Measurements from ENCODE around the gene ZBED4.
A peak's percentile ranks its signal among the peaks of the same experiment; 100 is the strongest.

Gene ZBED4

GRCh38 chr22:49925525-49926128, 72.0 kb downstream of the ZBED4 start:
- DNase-seq: no peak

DNA sequence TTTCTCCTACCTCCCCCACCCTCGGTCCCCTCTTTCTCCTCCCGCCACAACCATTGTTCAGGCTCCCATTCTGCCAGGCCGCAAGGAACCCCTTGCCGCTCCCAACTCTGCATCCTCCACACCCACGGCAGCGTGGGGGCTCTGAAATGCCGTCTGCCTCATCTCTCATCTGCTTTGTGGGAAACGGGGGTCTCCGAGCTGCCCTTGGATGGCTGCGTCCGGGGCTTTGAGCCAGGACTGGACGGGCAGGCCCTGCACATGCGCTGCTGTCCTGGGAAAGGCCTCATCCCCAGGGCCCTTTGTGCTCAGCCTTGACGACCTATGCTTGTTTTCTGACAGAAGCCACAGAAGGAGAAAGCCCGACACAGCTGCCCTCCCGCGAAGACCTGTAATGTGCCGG, 73.3 kb downstream of the ZBED4 start:
- DNase-seq: no peak

GRCh38 chr22:49927483-49928184, 74.0 kb downstream of the ZBED4 start:
- no peak for DNase-seq

DNA sequence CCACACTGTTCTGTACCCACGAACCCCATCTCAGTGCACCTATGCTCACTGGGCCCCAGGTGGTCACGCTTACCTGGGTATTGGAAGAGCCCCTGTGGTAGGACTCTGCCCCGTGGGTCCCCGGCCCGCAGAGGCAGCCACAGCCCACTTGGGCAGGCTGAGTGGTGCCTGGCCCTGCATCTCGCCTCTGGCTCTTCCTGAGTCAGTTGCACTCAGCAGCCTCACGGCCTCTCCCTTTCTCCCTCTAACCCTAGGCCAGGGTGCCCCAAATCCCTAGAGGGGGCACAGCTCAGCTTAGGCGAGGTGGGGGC, 74.5 kb downstream of the ZBED4 start:
- DNase-seq: no peak

DNA sequence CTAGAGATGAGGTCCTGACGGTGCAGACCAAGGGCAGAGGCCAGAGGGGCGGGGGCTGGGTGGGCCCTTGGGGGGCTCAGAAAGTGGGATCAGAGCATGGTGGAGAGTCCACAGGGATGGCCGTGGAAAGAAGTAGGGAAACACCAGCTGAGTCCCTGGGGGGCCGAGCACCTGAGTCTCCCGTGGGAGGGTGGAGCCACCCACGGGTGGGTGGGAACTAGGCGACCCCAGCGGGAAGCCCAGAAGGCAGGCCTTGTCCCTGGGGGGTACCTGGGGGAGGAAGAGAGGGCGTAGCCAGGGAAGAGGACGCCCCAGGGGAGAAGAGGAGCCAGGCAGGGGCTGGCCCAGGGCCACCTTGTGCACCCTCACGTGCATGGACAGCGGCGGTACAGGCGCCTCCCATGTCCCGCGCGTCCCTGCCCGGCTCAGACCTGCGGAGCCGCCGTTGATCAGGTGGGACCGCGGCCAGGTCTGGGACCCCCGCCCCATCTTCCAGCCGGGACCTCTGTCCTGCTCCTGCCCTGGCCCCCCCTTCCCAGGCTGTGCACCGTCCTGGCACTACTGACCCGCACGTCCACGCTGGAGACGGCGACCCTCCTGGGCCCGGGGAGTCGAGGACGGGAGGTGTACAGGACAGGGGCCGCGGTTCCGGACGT, 75.0 kb downstream of the ZBED4 start:
- no peak for DNase-seq

- DNase-seq: peak in 1 of 2 experiments; percentile 59
These were observed 75.8 kb downstream of the ZBED4 start for GRCh38 chr22:49929211-49929979.

GRCh38 chr22:49929994-49930575, 76.4 kb downstream of the ZBED4 start:
- DNase-seq: no peak

DNA sequence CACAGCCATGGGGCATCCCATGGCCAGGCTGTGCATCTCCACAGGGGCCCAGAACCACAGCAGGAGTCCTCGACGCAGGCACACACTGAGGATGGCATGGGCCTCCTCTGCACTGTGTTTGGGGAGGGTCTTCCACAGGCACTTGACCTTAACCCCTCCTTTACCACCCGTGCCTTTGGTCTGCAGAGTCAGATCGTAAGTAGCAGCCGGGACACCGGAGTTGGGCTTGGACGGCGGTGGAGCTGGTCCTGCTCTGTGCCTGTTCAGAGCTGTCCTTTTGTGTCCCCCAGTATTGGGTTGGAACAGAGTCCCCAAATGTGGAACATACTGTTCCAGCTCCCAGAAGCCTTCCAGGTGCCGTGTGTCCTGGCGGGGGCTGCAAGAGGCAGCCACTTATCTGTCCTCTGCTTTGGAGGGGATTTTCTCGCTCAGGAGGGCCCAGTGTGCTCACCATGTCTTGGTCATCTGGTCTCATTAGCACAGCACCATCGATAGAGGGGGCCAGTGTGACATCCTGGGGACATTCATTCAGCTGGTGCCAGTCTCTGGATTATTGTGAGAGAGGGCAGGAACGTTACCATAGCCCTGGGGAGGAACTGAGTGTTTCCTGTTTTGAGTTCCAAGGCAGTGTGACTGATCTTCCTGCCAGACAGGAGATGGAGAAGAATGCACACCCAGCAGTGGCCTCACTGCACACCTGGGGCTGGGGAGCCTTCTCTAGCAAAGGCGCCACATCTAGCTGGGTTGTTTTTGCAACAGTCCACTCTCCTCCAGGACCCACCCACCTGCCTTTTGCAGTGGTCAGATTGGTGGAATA, 77.2 kb downstream of the ZBED4 start:
- peak in 1 of 2 experiments; percentile 11 for DNase-seq

GRCh38 chr22:49933236-49934159, 79.9 kb downstream of the ZBED4 start:
- no peak for DNase-seq

GRCh38 chr22:49934160-49934890, 80.7 kb downstream of the ZBED4 start:
- DNase-seq: no peak

- no peak for DNase-seq
These were observed 81.4 kb downstream of the ZBED4 start for GRCh38 chr22:49934891-49935557.

GRCh38 chr22:49935561-49935960, 81.9 kb downstream of the ZBED4 start:
- no peak for DNase-seq

- no peak for DNase-seq
These were observed 82.7 kb downstream of the ZBED4 start for GRCh38 chr22:49936018-49936972.

- no peak for DNase-seq
These were observed 83.5 kb downstream of the ZBED4 start for GRCh38 chr22:49936973-49937757.

GRCh38 chr22:49937758-49938564, 84.3 kb downstream of the ZBED4 start:
- DNase-seq: no peak

- no peak for DNase-seq
These were observed 85.0 kb downstream of the ZBED4 start for GRCh38 chr22:49938565-49939136.

Measured in NCI-H446 (cell line).